ENCODE data around the gene IFI44L. TPM values are rescaled to one million over a fixed set of nuclear protein-coding genes. Genes with fewer than 3 reads are reported as not detected.

IFI44L gene
- polyA plus RNA-seq, 1 of the 3 experiments (the other 2 are of a cell fraction): 1.1 TPM

- Histone ChIP-seq H3K9me2 (no peaks in the 10 kb centered on the region), H4K20me1 (ENCODE audit: insufficient read depth) (no peaks in the 10 kb centered on the region), H3K4me2 (no peak overlapping the region), H3K27me3 (ENCODE audit: insufficient read depth) (no peaks in the 10 kb centered on the region), H2AFZ (ENCODE audit: low read depth) (no peak overlapping the region), H3K4me3 (ENCODE audit: low read depth in 2 of 2, low read length in 1 of 2) (no peak overlapping the region; a peak in 1 of 4 replicates), H3K36me3 (replicated peaks in 1 of 2; ENCODE audit: control insufficient read depth in 1 of 2, insufficient read depth in 2 of 2, low read length in 1 of 2) (no peaks in the 10 kb centered on the region), H3F3A (replicated peaks; ENCODE audit: insufficient read depth) (peaks cover 29% of the 10 kb centered on the region), H3K4me1 (ENCODE audit: control insufficient read depth in 1 of 2, insufficient read depth in 2 of 2, low read depth in 1 of 2, low read length in 1 of 2) (peaks cover 6 to 24% of the 10 kb centered on the region in 2 experiments; a peak in 3 of 4 replicates), H3K9me3 (no peaks in the 10 kb centered on the region), H3K9ac (no peak overlapping the region), H3K27ac (ENCODE audit: low read depth in 2 of 2, low read length in 1 of 2) (no peak overlapping the region), H3K79me2 (ENCODE audit: insufficient read depth) (no peaks in the 10 kb centered on the region)
- ChIA-PET POLR2A (no interaction called here), CTCF (interaction anchor here (0.6 to 2.5 kb wide), 44 partner anchors 9 to 1283 kb away, joined by 3 to 61 read pairs (median 4); no protein-coding TSS in a partner anchor)
- WGBS (ENCODE audit: low lambda C conversion rate): 48% methylated on average over 7 of the region's 7 CpGs
- peak; percentile 91 for TF ChIP-seq RAD21 (IDR thresholded peaks at IDR 0.05; ENCODE audit: low read length)
- no peak for TF ChIP-seq GABPA (IDR thresholded peaks at IDR 0.05; ENCODE audit: low read depth)
- TF ChIP-seq REST (IDR thresholded peaks at IDR 0.05; ENCODE audit: low read depth, low read length): no peak
- TF ChIP-seq USF1 (IDR thresholded peaks at IDR 0.05; ENCODE audit: borderline replicate concordance, low read depth): no peak
- TF ChIP-seq POLR2AphosphoS5 (IDR thresholded peaks at IDR 0.05; ENCODE audit: low read depth, low read length): no peak
- no peak for TF ChIP-seq ELF1 (IDR thresholded peaks at IDR 0.05)
- peak; percentile 45; the same call in 1 of the 2 replicates for TF ChIP-seq RFX5 (IDR thresholded peaks at IDR 0.05; ENCODE audit: low read length)
- no peak for TF ChIP-seq FOSL2 (IDR thresholded peaks at IDR 0.05; ENCODE audit: borderline replicate concordance, low read depth)
- TF ChIP-seq NRF1 (IDR thresholded peaks at IDR 0.05; ENCODE audit: low read depth, low read length): no peak
- no peak for TF ChIP-seq MEF2A (IDR thresholded peaks at IDR 0.05; ENCODE audit: borderline replicate concordance, low read depth)
- no peak for TF ChIP-seq TCF12 (IDR thresholded peaks at IDR 0.05)
- TF ChIP-seq PBX3 (IDR thresholded peaks at IDR 0.05): no peak
- no peak; the same call in 1 of the 2 replicates for TF ChIP-seq TAF1 (IDR thresholded peaks at IDR 0.05; ENCODE audit: borderline replicate concordance, low read depth, low read length)
- peak in 1 of 2 experiments; percentile 21; a peak in 1 of 4 replicates for TF ChIP-seq EP300 (IDR thresholded peaks at IDR 0.05; ENCODE audit: borderline replicate concordance in 1 of 2, low read depth in 1 of 2, low read length in 1 of 2)
- TF ChIP-seq SMC3 (IDR thresholded peaks at IDR 0.05; ENCODE audit: low read depth, low read length): peak; percentile 86
- no peak for TF ChIP-seq IRF3 (IDR thresholded peaks at IDR 0.05; ENCODE audit: low read depth, low read length)
- TF ChIP-seq RCOR1 (IDR thresholded peaks at IDR 0.05; ENCODE audit: low read length): peak; percentile 65
- TF ChIP-seq GATA2 (CRISPR knock-in tag; IDR thresholded peaks at IDR 0.05): no peak
- TF ChIP-seq MXI1 (IDR thresholded peaks at IDR 0.05; ENCODE audit: low read depth, low read length): peak; percentile 98
- peak; percentile 83 for TF ChIP-seq CTCF (IDR thresholded peaks at IDR 0.05)
- peak; percentile 70; the same call in 1 of the 2 replicates for TF ChIP-seq SIN3A (IDR thresholded peaks at IDR 0.05; ENCODE audit: borderline replicate concordance, low read depth, low read length)
- peak; percentile 99 for TF ChIP-seq MAX (IDR thresholded peaks at IDR 0.05; ENCODE audit: low read depth)
- peak; percentile 50; the same call in 1 of the 2 replicates for TF ChIP-seq NFIC (IDR thresholded peaks at IDR 0.05; ENCODE audit: borderline replicate concordance)
- peak; percentile 44 for DNase-seq
These were observed 2.6 kb upstream of the IFI44L start for GRCh38 chr1:78617615-78618026.

Measured in SK-N-SH (cell line).